ENCODE measurements around the gene SLC4A11. TPM values are rescaled to one million over a fixed set of nuclear protein-coding genes. Genes with fewer than 3 reads are reported as not detected.

SLC4A11 gene
- polyA plus RNA-seq, 1 donor from 2014 or later = 0.19 TPM

GRCh38 chr20:3222635-3223600, 16.1 kb downstream of the SLC4A11 start:
- Histone ChIP-seq H3K27ac (ENCODE audit: low read length) (no peak overlapping the region), H3K36me3 (ENCODE audit: insufficient read depth, low read length) (no peaks in the 10 kb centered on the region)

GRCh38 chr20:3221398-3222226, 17.4 kb downstream of the SLC4A11 start:
- no peak overlapping the region for H3K27ac ChIP-seq (ENCODE audit: low read length)
- H3K9me2 ChIP-seq (ENCODE audit: insufficient read depth, low read length) = no peaks in the 10 kb centered on the region
- no peak overlapping the region for H3K9ac ChIP-seq (ENCODE audit: low read length)
- H4K20me1 ChIP-seq (ENCODE audit: insufficient read depth) = no peaks in the 10 kb centered on the region
- no peaks in the 10 kb centered on the region for H3K79me2 ChIP-seq (replicated peaks; ENCODE audit: insufficient read depth, low read length)
- no peaks in the 10 kb centered on the region for H3K27me3 ChIP-seq (ENCODE audit: insufficient read depth, low read depth, low read length)
- TF ChIP-seq RAD21 (conservative IDR thresholded peaks at IDR 0.05) (no peak), POLR2AphosphoS5 (IDR thresholded peaks at IDR 0.05) (no peak), CTCF (IDR thresholded peaks at IDR 0.05; ENCODE audit: poor library complexity, severe bottlenecking) (no peak), EZH2 (IDR thresholded peaks at IDR 0.05; ENCODE audit: borderline replicate concordance, insufficient read depth, low read length, poor library complexity, severe bottlenecking) (no peak), EP300 (conservative IDR thresholded peaks at IDR 0.05; ENCODE audit: poor library complexity, severe bottlenecking) (no peak), MXI1 (conservative IDR thresholded peaks at IDR 0.05; ENCODE audit: poor library complexity, severe bottlenecking) (no peak), REST (IDR thresholded peaks at IDR 0.05; ENCODE audit: borderline replicate concordance) (no peak), TAF1 (IDR thresholded peaks at IDR 0.05; ENCODE audit: low read depth) (no peak), SMC3 (conservative IDR thresholded peaks at IDR 0.05; ENCODE audit: poor library complexity) (no peak)
- no peak overlapping the region for H3K4me3 ChIP-seq (ENCODE audit: low read length)
- H3K4me2 ChIP-seq (ENCODE audit: low read length) = no peak overlapping the region
- no peaks in the 10 kb centered on the region for H3F3A ChIP-seq (ENCODE audit: insufficient read depth, low read length, poor library complexity, severe bottlenecking)
- no peaks in the 10 kb centered on the region for H3K36me3 ChIP-seq (ENCODE audit: insufficient read depth, low read length)
- H3K9me3 ChIP-seq (ENCODE audit: low read length) = no peaks in the 10 kb centered on the region
- no peak overlapping the region for H2AFZ ChIP-seq (ENCODE audit: low read depth, low read length)

More at GRCh38 chr20:3222635-3223600, 16.1 kb downstream of the SLC4A11 start:
- no peaks in the 10 kb centered on the region for H3K9me3 ChIP-seq (ENCODE audit: low read length)
- H3K9ac ChIP-seq (ENCODE audit: low read length) = no peak overlapping the region
- no peak overlapping the region for H3K4me3 ChIP-seq (ENCODE audit: low read length)
- H3K4me2 ChIP-seq (ENCODE audit: low read length) = no peak overlapping the region
- TF ChIP-seq RAD21 (conservative IDR thresholded peaks at IDR 0.05) = no peak
- no peak for TF ChIP-seq SMC3 (conservative IDR thresholded peaks at IDR 0.05; ENCODE audit: poor library complexity)
- no peak for TF ChIP-seq POLR2AphosphoS5 (IDR thresholded peaks at IDR 0.05)
- no peak for TF ChIP-seq EP300 (conservative IDR thresholded peaks at IDR 0.05; ENCODE audit: poor library complexity, severe bottlenecking)
- H3K27me3 ChIP-seq (ENCODE audit: insufficient read depth, low read depth, low read length) = no peaks in the 10 kb centered on the region
- no peak overlapping the region for H2AFZ ChIP-seq (ENCODE audit: low read depth, low read length)
- no peaks in the 10 kb centered on the region for H4K20me1 ChIP-seq (ENCODE audit: insufficient read depth)
- H3F3A ChIP-seq (ENCODE audit: insufficient read depth, low read length, poor library complexity, severe bottlenecking) = no peaks in the 10 kb centered on the region
- H3K9me2 ChIP-seq (ENCODE audit: insufficient read depth, low read length) = no peaks in the 10 kb centered on the region
- H3K79me2 ChIP-seq (replicated peaks; ENCODE audit: insufficient read depth, low read length) = no peaks in the 10 kb centered on the region
